Osteocyte (in vitro differentiated cells): ENCODE results near the gene PIPOX. TPM values are rescaled to one million over a fixed set of nuclear protein-coding genes. Genes with fewer than 3 reads are reported as not detected.

Experiments
- DNase-seq: peaks from one replicate; pipeline ENCODE4 v3.0.0; 2021; ENCODE audit warnings: mixed read lengths; ENCODE audit not compliant: unreplicated experiment; ENCODE audit errors: extremely low spot score
- H3K27ac Mint-ChIP-seq: one replicate; pipeline ENCODE4 v1.8.0; 2021; ENCODE audit warnings: mild to moderate bottlenecking, mixed read lengths; ENCODE audit not compliant: unreplicated experiment
- H3K27me3 Mint-ChIP-seq: one replicate; pipeline ENCODE4 v1.8.0; 2021; ENCODE audit warnings: mixed read lengths; ENCODE audit not compliant: unreplicated experiment
- H3K36me3 Mint-ChIP-seq: one replicate; pipeline ENCODE4 v1.8.0; 2021; ENCODE audit warnings: mixed read lengths; ENCODE audit not compliant: unreplicated experiment
- H3K4me1 Mint-ChIP-seq: one replicate; pipeline ENCODE4 v1.8.0; 2021; ENCODE audit warnings: mixed read lengths; ENCODE audit not compliant: unreplicated experiment
- H3K4me3 Mint-ChIP-seq: one replicate; pipeline ENCODE4 v1.8.0; 2021; ENCODE audit warnings: mild to moderate bottlenecking, moderate library complexity, mixed read lengths; ENCODE audit not compliant: unreplicated experiment
- H3K9me3 Mint-ChIP-seq: one replicate; pipeline ENCODE4 v1.8.0; 2021; ENCODE audit warnings: mixed read lengths; ENCODE audit not compliant: unreplicated experiment
- total RNA-seq: library from RNA; stranded (reverse); gene quantifications from 2 replicates; pipeline ENCODE4 v1.2.1, GENCODE V29; 2021
- TF ChIP-seq, protein P1 (sequence below): fragments of 200-600 bp; sonication (generic); IDR thresholded peaks from 2 replicates; pipeline ENCODE4 v1.5.0; 2021; ENCODE audit warnings: antibody characterized with exemption, mild to moderate bottlenecking, moderate library complexity

PIPOX gene
- total RNA-seq, 1 donor from 2014 or later, result 1.6 TPM

DNA sequence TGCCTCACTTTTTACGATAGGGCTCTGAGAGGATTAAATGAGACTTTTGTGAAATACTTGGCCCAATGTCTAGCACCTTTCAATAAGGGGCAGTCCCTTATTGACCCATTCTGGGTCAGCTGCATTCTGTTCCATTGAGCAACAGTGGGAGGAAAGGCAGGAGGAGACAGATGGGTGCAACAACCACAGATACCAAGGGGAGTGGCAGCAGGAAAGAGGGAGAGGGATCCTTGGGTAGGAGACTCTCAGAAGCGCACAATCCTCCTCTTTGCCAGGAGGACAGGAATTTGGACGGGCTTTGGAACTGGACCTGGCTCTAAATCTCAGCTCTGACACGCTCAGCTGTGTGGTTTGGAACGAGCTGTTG lies 3.5 kb downstream of the PIPOX start:
- Mint-ChIP-seq H3K9me3 (no peaks in the 10 kb centered on the region), H3K27ac (no peak overlapping the region), H3K4me3 (no peak overlapping the region), H3K4me1 (peaks cover 49% of the 10 kb centered on the region), H3K36me3 (no peaks in the 10 kb centered on the region), H3K27me3 (peaks cover 7% of the 10 kb centered on the region)
- TF ChIP-seq, protein P1, sequence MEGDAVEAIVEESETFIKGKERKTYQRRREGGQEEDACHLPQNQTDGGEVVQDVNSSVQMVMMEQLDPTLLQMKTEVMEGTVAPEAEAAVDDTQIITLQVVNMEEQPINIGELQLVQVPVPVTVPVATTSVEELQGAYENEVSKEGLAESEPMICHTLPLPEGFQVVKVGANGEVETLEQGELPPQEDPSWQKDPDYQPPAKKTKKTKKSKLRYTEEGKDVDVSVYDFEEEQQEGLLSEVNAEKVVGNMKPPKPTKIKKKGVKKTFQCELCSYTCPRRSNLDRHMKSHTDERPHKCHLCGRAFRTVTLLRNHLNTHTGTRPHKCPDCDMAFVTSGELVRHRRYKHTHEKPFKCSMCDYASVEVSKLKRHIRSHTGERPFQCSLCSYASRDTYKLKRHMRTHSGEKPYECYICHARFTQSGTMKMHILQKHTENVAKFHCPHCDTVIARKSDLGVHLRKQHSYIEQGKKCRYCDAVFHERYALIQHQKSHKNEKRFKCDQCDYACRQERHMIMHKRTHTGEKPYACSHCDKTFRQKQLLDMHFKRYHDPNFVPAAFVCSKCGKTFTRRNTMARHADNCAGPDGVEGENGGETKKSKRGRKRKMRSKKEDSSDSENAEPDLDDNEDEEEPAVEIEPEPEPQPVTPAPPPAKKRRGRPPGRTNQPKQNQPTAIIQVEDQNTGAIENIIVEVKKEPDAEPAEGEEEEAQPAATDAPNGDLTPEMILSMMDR, result no peak
- no peak for DNase-seq

DNA sequence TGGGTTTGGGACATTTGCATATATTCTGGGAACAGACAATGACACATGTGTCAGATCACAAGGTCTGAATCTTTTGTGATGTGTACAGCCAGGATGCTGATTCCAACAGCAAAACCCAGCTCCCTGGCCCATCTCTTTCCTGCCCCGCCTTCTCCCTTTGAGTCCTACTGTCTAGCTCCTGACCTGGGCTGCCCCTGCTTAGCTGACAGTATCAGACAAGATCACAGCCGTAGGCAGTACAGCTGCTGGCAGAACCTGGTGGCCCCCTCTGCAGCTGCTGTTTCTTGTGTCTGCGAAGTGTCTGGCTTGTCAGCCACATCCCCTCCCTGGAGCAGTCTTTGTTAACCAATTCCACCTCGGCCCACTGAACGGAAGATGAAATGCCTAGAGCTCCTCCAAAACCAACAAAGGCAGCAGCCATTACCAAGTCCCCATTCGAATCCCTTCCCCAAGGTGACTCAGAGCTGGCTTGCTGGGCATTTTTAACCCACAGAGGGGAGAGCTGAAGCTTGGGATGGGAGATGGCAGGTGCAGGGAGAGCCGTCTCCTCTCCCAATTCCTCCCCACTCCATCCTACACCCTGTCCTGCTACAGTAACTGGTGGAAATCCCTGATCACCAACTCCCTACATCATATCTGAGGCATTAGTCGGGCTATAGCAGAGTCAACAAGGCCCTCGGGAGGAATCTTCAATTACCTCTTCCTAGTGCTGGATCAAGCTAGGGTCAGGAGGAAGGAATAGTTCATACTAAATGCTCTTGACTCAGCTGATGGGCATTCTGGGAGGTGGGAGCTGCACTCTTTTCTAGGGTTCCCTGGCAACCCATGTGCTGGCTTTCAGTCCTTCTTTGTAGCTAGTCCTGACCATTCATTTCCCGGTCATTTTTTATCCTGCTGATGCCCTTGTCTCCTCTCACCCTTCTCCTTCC lies 5.8 kb downstream of the PIPOX start:
- H3K9me3 Mint-ChIP-seq, result no peaks in the 10 kb centered on the region
- H3K27me3 Mint-ChIP-seq, result peaks cover 7% of the 10 kb centered on the region
- DNase-seq, result no peak
- H3K4me3 Mint-ChIP-seq, result no peak overlapping the region
- H3K4me1 Mint-ChIP-seq, result peaks cover 27% of the 10 kb centered on the region
- H3K27ac Mint-ChIP-seq, result peak overlapping the region; percentile 55
- TF ChIP-seq, protein P1, result no peak
- no peaks in the 10 kb centered on the region for H3K36me3 Mint-ChIP-seq

DNA sequence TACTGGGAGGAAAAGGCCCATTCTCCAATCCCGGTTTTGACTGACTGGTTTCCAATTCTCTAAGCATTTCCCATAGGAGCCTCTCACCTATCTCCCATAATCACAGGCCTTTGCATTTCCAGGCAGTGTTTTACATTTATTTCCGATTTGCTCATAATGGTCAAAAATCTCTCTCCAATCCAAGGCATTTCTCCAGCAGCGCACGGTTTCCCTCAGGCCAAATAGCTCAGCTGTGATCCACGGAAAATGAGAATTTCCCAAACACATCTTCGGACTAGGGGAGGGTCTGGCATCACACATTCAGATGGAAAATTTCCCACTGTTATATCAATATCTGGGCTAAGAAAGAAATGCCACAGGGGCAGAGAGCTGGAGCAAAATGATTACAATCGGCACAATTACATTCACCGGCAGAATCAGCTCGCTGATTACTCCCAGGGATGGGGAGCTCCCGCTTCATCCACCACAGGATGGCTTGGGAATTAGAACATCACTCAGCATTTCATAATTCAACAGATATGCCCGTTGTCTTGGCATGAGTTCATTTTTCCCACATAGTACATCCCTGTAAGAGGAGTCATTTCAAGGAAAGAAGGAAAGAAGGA lies 6.7 kb downstream of the PIPOX start:
- no peak overlapping the region for H3K4me3 Mint-ChIP-seq

DNA sequence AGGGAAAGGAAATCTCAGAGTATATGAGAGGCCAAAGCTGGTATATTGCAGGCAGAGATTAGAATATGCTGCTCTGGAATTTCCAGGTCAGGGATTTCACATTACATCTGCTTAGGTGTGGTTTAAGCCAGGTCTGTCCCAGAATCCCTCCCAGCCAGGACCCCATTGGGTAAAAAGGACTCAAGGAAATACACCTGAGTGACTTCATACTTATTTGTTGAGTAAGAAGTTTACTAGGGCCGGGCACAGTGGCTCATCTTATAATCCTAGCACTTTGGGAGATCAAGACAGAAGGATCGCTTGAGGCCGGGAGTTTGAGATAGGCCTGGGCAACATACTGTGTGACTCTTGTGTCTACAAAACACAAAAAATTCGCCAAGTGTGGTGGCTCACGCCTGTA lies 7.2 kb downstream of the PIPOX start:
- TF ChIP-seq, protein P1, result no peak
- H3K27ac Mint-ChIP-seq, result no peak overlapping the region
- peaks cover 21% of the 10 kb centered on the region for H3K4me1 Mint-ChIP-seq
- DNase-seq, result no peak
- H3K9me3 Mint-ChIP-seq, result no peaks in the 10 kb centered on the region
- H3K27me3 Mint-ChIP-seq, result peaks cover 11% of the 10 kb centered on the region
- no peak overlapping the region for H3K4me3 Mint-ChIP-seq
- no peaks in the 10 kb centered on the region for H3K36me3 Mint-ChIP-seq

More for the DNA sequence above, 6.7 kb downstream of the PIPOX start:
- TF ChIP-seq, protein P1, result no peak
- Mint-ChIP-seq H3K36me3 (no peaks in the 10 kb centered on the region), H3K4me1 (peaks cover 21% of the 10 kb centered on the region), H3K27me3 (peaks cover 10% of the 10 kb centered on the region), H3K27ac (peak overlapping the region; percentile 55), H3K9me3 (no peaks in the 10 kb centered on the region)
- no peak for DNase-seq

DNA sequence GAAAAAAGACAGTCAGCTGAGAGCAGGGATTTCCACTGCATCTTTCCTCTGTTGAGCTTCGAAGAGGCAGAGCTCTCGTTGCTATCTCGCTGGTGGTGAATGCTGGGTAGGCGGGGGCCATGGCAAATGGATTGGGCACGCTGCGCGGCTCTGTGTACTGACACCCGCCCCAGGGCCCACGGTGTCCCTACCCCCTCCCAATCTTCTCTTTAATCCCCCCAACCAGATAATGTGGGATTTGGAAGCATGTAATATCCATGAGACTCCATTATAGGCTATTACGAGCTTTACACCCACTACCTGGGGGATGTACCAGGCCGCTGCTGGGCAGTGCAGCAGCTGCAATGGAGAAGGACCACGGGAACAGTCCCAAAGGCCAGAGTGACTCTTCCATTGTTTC lies 8.3 kb downstream of the PIPOX start:
- no peak overlapping the region for H3K4me3 Mint-ChIP-seq
- H3K9me3 Mint-ChIP-seq, result no peaks in the 10 kb centered on the region
- H3K36me3 Mint-ChIP-seq, result no peaks in the 10 kb centered on the region
- H3K27ac Mint-ChIP-seq, result no peak overlapping the region
- TF ChIP-seq, protein P1, result no peak
- peaks cover 14% of the 10 kb centered on the region for H3K27me3 Mint-ChIP-seq
- DNase-seq, result no peak
- H3K4me1 Mint-ChIP-seq, result peaks cover 21% of the 10 kb centered on the region
